ENCODE measurements around the gene SSMEM1. TPM values are rescaled to one million over a fixed set of nuclear protein-coding genes. Genes with fewer than 3 reads are reported as not detected.

SSMEM1 gene
- total RNA-seq, 3 donors from 2014 or later, result not detected

GRCh38 chr7:130210181-130210935 is 2.7 kb downstream of the SSMEM1 start:
- DNase-seq (ENCODE audit: low spot score in 2 of 2), result no peak
- Histone ChIP-seq H3K27ac (no peak overlapping the region), H3K27me3 (no peaks in the 10 kb centered on the region), H3K36me3 (no peaks in the 10 kb centered on the region), H3K4me3 (no peak overlapping the region), H3K4me1 (no peaks in the 10 kb centered on the region), H3K9me3 (no peaks in the 10 kb centered on the region)
- TF ChIP-seq POLR2AphosphoS5 (IDR thresholded peaks at IDR 0.05) (no peak), POLR2A (IDR thresholded peaks at IDR 0.05) (no peak), CTCF (IDR thresholded peaks at IDR 0.05) (no peak)
- intact Hi-C loops (cut with DNase I; ENCODE audit: low total_unique reads), result no loop called here

GRCh38 chr7:130213828-130214227 is 6.2 kb downstream of the SSMEM1 start:
- intact Hi-C loops (cut with DNase I; ENCODE audit: low total_unique reads), result no loop called here
- TF ChIP-seq POLR2AphosphoS5 (IDR thresholded peaks at IDR 0.05), result no peak
- TF ChIP-seq CTCF (IDR thresholded peaks at IDR 0.05), result no peak
- TF ChIP-seq POLR2A (IDR thresholded peaks at IDR 0.05), result no peak

GRCh38 chr7:130216025-130216424 is 8.4 kb downstream of the SSMEM1 start:
- no peak for DNase-seq (ENCODE audit: low spot score in 2 of 2)
- H3K4me1 ChIP-seq, result no peaks in the 10 kb centered on the region
- no peaks in the 10 kb centered on the region for H3K9me3 ChIP-seq
- no peak overlapping the region for H3K27ac ChIP-seq
- intact Hi-C loops (cut with DNase I; ENCODE audit: low total_unique reads), result no loop called here
- no peaks in the 10 kb centered on the region for H3K27me3 ChIP-seq
- H3K36me3 ChIP-seq, result no peaks in the 10 kb centered on the region
- TF ChIP-seq POLR2A (IDR thresholded peaks at IDR 0.05), result no peak
- TF ChIP-seq POLR2AphosphoS5 (IDR thresholded peaks at IDR 0.05), result no peak
- TF ChIP-seq CTCF (IDR thresholded peaks at IDR 0.05), result no peak
- no peak overlapping the region for H3K4me3 ChIP-seq

More at GRCh38 chr7:130213828-130214227, 6.2 kb downstream of the SSMEM1 start:
- no peak overlapping the region for H3K27ac ChIP-seq
- H3K4me3 ChIP-seq, result no peak overlapping the region
- DNase-seq (ENCODE audit: low spot score in 2 of 2), result no peak
- no peaks in the 10 kb centered on the region for H3K4me1 ChIP-seq
- no peaks in the 10 kb centered on the region for H3K36me3 ChIP-seq
- no peaks in the 10 kb centered on the region for H3K9me3 ChIP-seq
- no peaks in the 10 kb centered on the region for H3K27me3 ChIP-seq

- intact Hi-C loops (cut with DNase I; ENCODE audit: low total_unique reads), result no loop called here
- no peak for TF ChIP-seq POLR2AphosphoS5 (IDR thresholded peaks at IDR 0.05)
- no peak for TF ChIP-seq POLR2A (IDR thresholded peaks at IDR 0.05)
- Histone ChIP-seq H3K27ac (no peak overlapping the region), H3K9me3 (no peaks in the 10 kb centered on the region), H3K27me3 (no peaks in the 10 kb centered on the region), H3K4me1 (no peaks in the 10 kb centered on the region), H3K36me3 (no peaks in the 10 kb centered on the region), H3K4me3 (no peak overlapping the region)
- no peak for DNase-seq (ENCODE audit: low spot score in 2 of 2)
Observed at GRCh38 chr7:130216750-130217149, 9.1 kb downstream of the SSMEM1 start.

GRCh38 chr7:130218806-130219620 is 11.4 kb downstream of the SSMEM1 start:
- no peak overlapping the region for H3K27ac ChIP-seq
- H3K4me3 ChIP-seq, result no peak overlapping the region
- TF ChIP-seq POLR2A (IDR thresholded peaks at IDR 0.05), result no peak
- TF ChIP-seq CTCF (IDR thresholded peaks at IDR 0.05), result no peak
- TF ChIP-seq POLR2AphosphoS5 (IDR thresholded peaks at IDR 0.05), result no peak
- no peaks in the 10 kb centered on the region for H3K4me1 ChIP-seq
- intact Hi-C loops (cut with DNase I; ENCODE audit: low total_unique reads), result no loop called here
- no peaks in the 10 kb centered on the region for H3K36me3 ChIP-seq
- DNase-seq (ENCODE audit: low spot score in 2 of 2), result no peak
- H3K27me3 ChIP-seq, result no peaks in the 10 kb centered on the region
- no peaks in the 10 kb centered on the region for H3K9me3 ChIP-seq

Measured in breast epithelium (tissue), 4 donors.